H1 (cell line): ENCODE measurements around the gene PTPRJ. TPM values are rescaled to one million over a fixed set of nuclear protein-coding genes. Genes with fewer than 3 reads are reported as not detected.

Source experiments
- TEAD4 ChIP-seq: IDR thresholded peaks from 2 replicates; pipeline ENCODE4 v1.6.1; 2012; ENCODE audit warnings: low read depth, low read length, inconsistent platforms, mixed read lengths
- polyA plus RNA-seq, 7 experiments: library from polyadenylated mRNA; depleted of rRNA in 3 of 7; stranded (reverse) in 5 of 7; unstranded in 2 of 7; fragments of >200 nt in 5 of 7; fragments of 200-250 nt in 2 of 7; gene quantifications; 1 replicate in 5 of 7; 2 replicates in 1 of 7; 4 replicates in 1 of 7; pipeline versions ENCODE4 v1.2.1 to v1.2.3, GENCODE V29; 2011 to 2013; ENCODE audit warnings: missing spikeins in 2 of 7, mixed read lengths in 2 of 7
- total RNA-seq: library from RNA; stranded (reverse); fragmentation: NEBNext Ultra II Directional; extraction: Animal tissue kit (Norgen Biotek cat#: 25700); gene quantifications from 2 replicates; pipeline ENCODE4 v1.2.1, GENCODE V29; 2021

Gene PTPRJ
- total and polyA plus RNA-seq, 2 of the 8 experiments (the other 6 are each of a cell fraction or from before 2014, with no cell fraction given), result 4.4 to 22.6 TPM

GRCh38 chr11:48043111-48043990, 63.0 kb downstream of the PTPRJ start (continued):
- TF ChIP-seq TEAD4, result no peak
